ENCODE results near the gene CYP46A1.

CYP46A1 gene

GRCh38 chr14:99683619-99684409 is at the start of gene CYP46A1:
Gene CYP46A1, plus strand, starts transcription at chr14:99684298. Its CDS starts 120 bp downstream, at chr14:99684418.
- Histone ChIP-seq H3F3A (ENCODE audit: insufficient read depth, low read length) (no peaks in the 10 kb centered on the region), H3K9me2 (ENCODE audit: low read depth, low read length) (no peaks in the 10 kb centered on the region), H3K4me2 (ENCODE audit: low read length) (peak within 1 kb of the TSS; percentile 86), H3K4me1 (ENCODE audit: insufficient read depth, low read length, severe bottlenecking) (peaks cover 13% of the 10 kb centered on the region), H3K9ac (ENCODE audit: low read length) (peak within 1 kb of the TSS; percentile 78), H3K9me3 (ENCODE audit: low read length) (no peaks in the 10 kb centered on the region), H2AFZ (ENCODE audit: low read length) (peak within 1 kb of the TSS; percentile 94), H4K20me1 (ENCODE audit: insufficient read depth, low read length) (no peaks in the 10 kb centered on the region), H3K27me3 (ENCODE audit: insufficient read depth, low read length) (no peaks in the 10 kb centered on the region), H3K27ac (ENCODE audit: low read depth, low read length, poor library complexity, severe bottlenecking) (no peak within 1 kb of the TSS), H3K36me3 (ENCODE audit: insufficient read depth, low read length) (no peaks in the 10 kb centered on the region), H3K79me2 (ENCODE audit: insufficient read depth, low read length) (no peaks in the 10 kb centered on the region), H3K4me3 (ENCODE audit: low read depth, low read length, poor library complexity, severe bottlenecking) (peak within 1 kb of the TSS; percentile 81)
- no peak for TF ChIP-seq EZH2 (IDR thresholded peaks at IDR 0.05; ENCODE audit: borderline replicate concordance, low read length)
- TF ChIP-seq, protein P1, sequence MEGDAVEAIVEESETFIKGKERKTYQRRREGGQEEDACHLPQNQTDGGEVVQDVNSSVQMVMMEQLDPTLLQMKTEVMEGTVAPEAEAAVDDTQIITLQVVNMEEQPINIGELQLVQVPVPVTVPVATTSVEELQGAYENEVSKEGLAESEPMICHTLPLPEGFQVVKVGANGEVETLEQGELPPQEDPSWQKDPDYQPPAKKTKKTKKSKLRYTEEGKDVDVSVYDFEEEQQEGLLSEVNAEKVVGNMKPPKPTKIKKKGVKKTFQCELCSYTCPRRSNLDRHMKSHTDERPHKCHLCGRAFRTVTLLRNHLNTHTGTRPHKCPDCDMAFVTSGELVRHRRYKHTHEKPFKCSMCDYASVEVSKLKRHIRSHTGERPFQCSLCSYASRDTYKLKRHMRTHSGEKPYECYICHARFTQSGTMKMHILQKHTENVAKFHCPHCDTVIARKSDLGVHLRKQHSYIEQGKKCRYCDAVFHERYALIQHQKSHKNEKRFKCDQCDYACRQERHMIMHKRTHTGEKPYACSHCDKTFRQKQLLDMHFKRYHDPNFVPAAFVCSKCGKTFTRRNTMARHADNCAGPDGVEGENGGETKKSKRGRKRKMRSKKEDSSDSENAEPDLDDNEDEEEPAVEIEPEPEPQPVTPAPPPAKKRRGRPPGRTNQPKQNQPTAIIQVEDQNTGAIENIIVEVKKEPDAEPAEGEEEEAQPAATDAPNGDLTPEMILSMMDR (IDR thresholded peaks at IDR 0.05; ENCODE audit: low read length) = no peak

- Histone ChIP-seq H3K9ac (ENCODE audit: low read length) (no peak overlapping the region), H3K4me3 (ENCODE audit: low read depth, low read length, poor library complexity, severe bottlenecking) (no peak overlapping the region), H3K4me2 (ENCODE audit: low read length) (no peak overlapping the region), H3K9me2 (ENCODE audit: low read depth, low read length) (no peaks in the 10 kb centered on the region), H3K27ac (ENCODE audit: low read depth, low read length, poor library complexity, severe bottlenecking) (no peak overlapping the region), H3K36me3 (ENCODE audit: insufficient read depth, low read length) (no peaks in the 10 kb centered on the region), H2AFZ (ENCODE audit: low read length) (no peak overlapping the region), H3K4me1 (ENCODE audit: insufficient read depth, low read length, severe bottlenecking) (no peaks in the 10 kb centered on the region), H3K27me3 (ENCODE audit: insufficient read depth, low read length) (no peaks in the 10 kb centered on the region; the same call in 1 of the 2 replicates), H3K79me2 (ENCODE audit: insufficient read depth, low read length) (no peaks in the 10 kb centered on the region), H3F3A (ENCODE audit: insufficient read depth, low read length) (no peaks in the 10 kb centered on the region), H4K20me1 (ENCODE audit: insufficient read depth, low read length) (no peaks in the 10 kb centered on the region), H3K9me3 (ENCODE audit: low read length) (no peaks in the 10 kb centered on the region)
- no peak for TF ChIP-seq EZH2 (IDR thresholded peaks at IDR 0.05; ENCODE audit: borderline replicate concordance, low read length)
- TF ChIP-seq, protein P1 (IDR thresholded peaks at IDR 0.05; ENCODE audit: low read length) = no peak
Observed at GRCh38 chr14:99634443-99634842, 49.7 kb upstream of the CYP46A1 start.

GRCh38 chr14:99635116-99635515 is 49.0 kb upstream of the CYP46A1 start:
- Histone ChIP-seq H3K9me3 (ENCODE audit: low read length) (no peaks in the 10 kb centered on the region), H4K20me1 (ENCODE audit: insufficient read depth, low read length) (no peaks in the 10 kb centered on the region), H3K27ac (ENCODE audit: low read depth, low read length, poor library complexity, severe bottlenecking) (no peak overlapping the region), H3F3A (ENCODE audit: insufficient read depth, low read length) (no peaks in the 10 kb centered on the region), H3K4me2 (ENCODE audit: low read length) (no peak overlapping the region), H3K79me2 (ENCODE audit: insufficient read depth, low read length) (no peaks in the 10 kb centered on the region), H3K27me3 (ENCODE audit: insufficient read depth, low read length) (no peaks in the 10 kb centered on the region; the same call in 1 of the 2 replicates), H3K4me1 (ENCODE audit: insufficient read depth, low read length, severe bottlenecking) (no peaks in the 10 kb centered on the region), H3K9ac (ENCODE audit: low read length) (no peak overlapping the region), H3K9me2 (ENCODE audit: low read depth, low read length) (no peaks in the 10 kb centered on the region), H2AFZ (ENCODE audit: low read length) (no peak overlapping the region), H3K4me3 (ENCODE audit: low read depth, low read length, poor library complexity, severe bottlenecking) (no peak overlapping the region), H3K36me3 (ENCODE audit: insufficient read depth, low read length) (no peaks in the 10 kb centered on the region)
- TF ChIP-seq, protein P1 (IDR thresholded peaks at IDR 0.05; ENCODE audit: low read length) = no peak
- no peak for TF ChIP-seq EZH2 (IDR thresholded peaks at IDR 0.05; ENCODE audit: borderline replicate concordance, low read length)
